GM18505 (cell line): Measurements from ENCODE around the gene FNDC7.
"Not testable (repeated sequence)": the region's sequence is repeated elsewhere in the genome, so short reads cannot be mapped to it uniquely, and the experiment has no call there.

Source experiments
- ATAC-seq: cut with Tn5 transposase; IDR thresholded peaks from one replicate; pipeline ENCODE4 v1.9.1; 2021; ENCODE audit not compliant: unreplicated experiment
- POLR2A ChIP-seq: IDR thresholded peaks from 4 replicates; pipeline ENCODE4 v1.6.1; 2011; ENCODE audit warnings: borderline replicate concordance; ENCODE audit not compliant: insufficient read depth, insufficient read length; ENCODE audit errors: extremely low read depth

FNDC7 gene

GRCh38 chr1:108779455-108779854, 66.7 kb downstream of the FNDC7 start:
- no peak for TF ChIP-seq POLR2A

GRCh38 chr1:108780937-108781574, 68.3 kb downstream of the FNDC7 start:
- TF ChIP-seq POLR2A: no peak
- ATAC-seq: no peak

More at GRCh38 chr1:108779455-108779854, 66.7 kb downstream of the FNDC7 start:
- ATAC-seq: no peak

- not testable (repeated sequence) for ATAC-seq
Measured at GRCh38 chr1:108781575-108781944, 68.9 kb downstream of the FNDC7 start.

- TF ChIP-seq POLR2A: no peak
- ATAC-seq: no peak
Measured at GRCh38 chr1:108785264-108785663, 72.6 kb downstream of the FNDC7 start.

- no peak for ATAC-seq
- TF ChIP-seq POLR2A: no peak
Measured at GRCh38 chr1:108785880-108786279, 73.2 kb downstream of the FNDC7 start.

- no peak for ATAC-seq
- TF ChIP-seq POLR2A: no peak
Measured at GRCh38 chr1:108791790-108792189, 79.1 kb downstream of the FNDC7 start.
